Neural progenitor cell (in vitro differentiated cells): ENCODE results near the gene GABPB2. TPM values are rescaled to one million over a fixed set of nuclear protein-coding genes. Genes with fewer than 3 reads are reported as not detected.
"Not testable (repeated sequence)": the region's sequence is repeated elsewhere in the genome, so short reads cannot be mapped to it uniquely, and the experiment has no call there.

Source experiments
- DNase-seq: peaks from one replicate; pipeline ENCODE4 v3.0.0-alpha.2; 2016; ENCODE audit warnings: low spot score
- H2AFZ ChIP-seq: fragments of 200-600 bp; sonication (generic); replicated peaks from 2 replicates; pipeline ENCODE4 v1.6.1; 2016; ENCODE audit warnings: antibody characterized with exemption
- H3F3A ChIP-seq: fragments of 200-600 bp; sonication (generic); 2 replicates; pipeline ENCODE4 v1.6.1; 2016; ENCODE audit warnings: antibody characterized with exemption, low read depth
- H3K27ac ChIP-seq: fragments of 200-600 bp; sonication (generic); 2 replicates; pipeline ENCODE4 v1.5.1; 2016; ENCODE audit warnings: mild to moderate bottlenecking
- H3K27me3 ChIP-seq: fragments of 200-600 bp; sonication (generic); 2 replicates; pipeline ENCODE4 v1.6.1; 2016; ENCODE audit warnings: mild to moderate bottlenecking, moderate library complexity
- H3K36me3 ChIP-seq: fragments of 200-600 bp; sonication (generic); 2 replicates; pipeline ENCODE4 v1.5.1; 2016
- H3K4me1 ChIP-seq: fragments of 200-600 bp; sonication (generic); 2 replicates; pipeline ENCODE4 v1.6.1; 2016; ENCODE audit warnings: mixed run types
- H3K4me2 ChIP-seq: fragments of 200-600 bp; sonication (generic); 2 replicates; pipeline ENCODE4 v1.6.1; 2016
- H3K4me3 ChIP-seq: fragments of 200-600 bp; sonication (generic); 2 replicates; pipeline ENCODE4 v1.5.1; 2016
- H3K79me2 ChIP-seq: fragments of 200-600 bp; sonication (generic); 2 replicates; pipeline ENCODE4 v1.6.1; 2016; ENCODE audit warnings: low read depth
- H3K9ac ChIP-seq: fragments of 200-600 bp; sonication (generic); 2 replicates; pipeline ENCODE4 v1.6.1; 2016
- H3K9me3 ChIP-seq: fragments of 200-600 bp; sonication (generic); 2 replicates; pipeline ENCODE4 v1.5.1; 2016; ENCODE audit warnings: low read depth
- H4K20me1 ChIP-seq: fragments of 200-600 bp; sonication (generic); 2 replicates; pipeline ENCODE4 v1.6.1; 2016; ENCODE audit warnings: low read depth
- H3K27ac Mint-ChIP-seq: 3 replicates; pipeline ENCODE4 v1.8.0; 2021; ENCODE audit warnings: mixed read lengths
- H3K27me3 Mint-ChIP-seq: 2 replicates; pipeline ENCODE4 v1.8.0; 2022; ENCODE audit warnings: low read depth, mild to moderate bottlenecking, inconsistent platforms, moderate library complexity, mixed read lengths; ENCODE audit not compliant: insufficient read depth
- H3K36me3 Mint-ChIP-seq: 3 replicates; pipeline ENCODE4 v1.8.0; 2021; ENCODE audit warnings: mixed read lengths
- H3K4me1 Mint-ChIP-seq: 3 replicates; pipeline ENCODE4 v1.8.0; 2021; ENCODE audit warnings: mixed read lengths
- H3K4me3 Mint-ChIP-seq: 3 replicates; pipeline ENCODE4 v1.8.0; 2021; ENCODE audit warnings: mild to moderate bottlenecking, moderate library complexity, mixed read lengths
- H3K9me3 Mint-ChIP-seq: 3 replicates; pipeline ENCODE4 v1.8.0; 2020; ENCODE audit warnings: mixed read lengths
- EZH2 ChIP-seq: fragments of 200-600 bp; sonication (generic); IDR thresholded peaks from 2 replicates; pipeline ENCODE4 v1.6.1; 2017; ENCODE audit warnings: antibody characterized with exemption, mild to moderate bottlenecking, moderate library complexity
- EZH2phosphoT487 ChIP-seq: fragments of 200-600 bp; sonication (generic); IDR thresholded peaks from 2 replicates; pipeline ENCODE4 v1.6.1; 2017; ENCODE audit warnings: antibody characterized with exemption
- total RNA-seq: library from RNA; depleted of rRNA; stranded (reverse); fragments of >200 nt; gene quantifications from 2 replicates; pipeline ENCODE4 v1.2.3, GENCODE V29; 2015; ENCODE audit warnings: low replicate concordance
- TF ChIP-seq, protein P1 (sequence below): fragments of 200-600 bp; sonication (generic); IDR thresholded peaks from 2 replicates; pipeline ENCODE4 v1.5.1; 2017; ENCODE audit warnings: antibody characterized with exemption, mild to moderate bottlenecking

GABPB2 gene
- total RNA-seq, 1 donor from 2014 or later: 6.9 TPM

DNA sequence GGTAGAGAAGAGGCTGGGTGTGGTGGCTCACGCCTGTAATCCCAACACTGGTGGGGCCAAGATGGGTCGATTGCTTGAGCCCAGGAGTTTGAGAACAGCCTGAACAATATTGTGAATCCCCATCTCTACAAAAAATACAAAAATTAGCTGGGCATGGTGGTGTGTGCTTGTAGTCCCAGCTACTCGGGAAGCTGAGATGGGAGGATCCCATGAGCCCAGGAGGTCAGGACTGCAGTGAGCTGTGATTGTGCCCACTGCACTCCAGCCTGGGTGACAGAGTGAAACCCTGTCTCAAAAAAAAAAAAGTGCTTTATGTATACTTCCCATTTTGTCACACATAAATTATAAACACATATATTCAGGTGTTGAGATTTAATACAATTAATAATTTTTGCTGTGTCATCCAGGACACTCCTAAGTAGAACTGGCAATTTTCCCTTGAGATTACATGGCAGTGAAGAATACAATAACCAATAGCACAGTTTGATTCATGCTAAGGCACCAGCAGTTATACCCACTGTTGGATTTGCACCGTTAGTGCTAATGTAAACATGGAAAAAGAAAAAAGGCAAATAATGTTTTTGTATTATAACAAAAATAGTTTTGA is 15.5 kb downstream of the GABPB2 start:
- no peaks in the 10 kb centered on the region for H3K36me3 Mint-ChIP-seq
- no peaks in the 10 kb centered on the region for H3K4me1 ChIP-seq
- no peak overlapping the region for H3K27ac ChIP-seq
- no peaks in the 10 kb centered on the region for H3K4me1 Mint-ChIP-seq
- no peak overlapping the region for H2AFZ ChIP-seq
- no peak for DNase-seq
- no peak overlapping the region for H3K4me2 ChIP-seq
- no peaks in the 10 kb centered on the region for H3K27me3 Mint-ChIP-seq
- no peak overlapping the region for H3K4me3 Mint-ChIP-seq
- no peaks in the 10 kb centered on the region for H3K79me2 ChIP-seq
- H3K27me3 ChIP-seq: no peaks in the 10 kb centered on the region
- no peaks in the 10 kb centered on the region for H3K36me3 ChIP-seq
- H4K20me1 ChIP-seq: no peaks in the 10 kb centered on the region
- no peaks in the 10 kb centered on the region for H3K9me3 Mint-ChIP-seq
- no peaks in the 10 kb centered on the region for H3K9me3 ChIP-seq
- no peak overlapping the region for H3K9ac ChIP-seq
- TF ChIP-seq, protein P1, sequence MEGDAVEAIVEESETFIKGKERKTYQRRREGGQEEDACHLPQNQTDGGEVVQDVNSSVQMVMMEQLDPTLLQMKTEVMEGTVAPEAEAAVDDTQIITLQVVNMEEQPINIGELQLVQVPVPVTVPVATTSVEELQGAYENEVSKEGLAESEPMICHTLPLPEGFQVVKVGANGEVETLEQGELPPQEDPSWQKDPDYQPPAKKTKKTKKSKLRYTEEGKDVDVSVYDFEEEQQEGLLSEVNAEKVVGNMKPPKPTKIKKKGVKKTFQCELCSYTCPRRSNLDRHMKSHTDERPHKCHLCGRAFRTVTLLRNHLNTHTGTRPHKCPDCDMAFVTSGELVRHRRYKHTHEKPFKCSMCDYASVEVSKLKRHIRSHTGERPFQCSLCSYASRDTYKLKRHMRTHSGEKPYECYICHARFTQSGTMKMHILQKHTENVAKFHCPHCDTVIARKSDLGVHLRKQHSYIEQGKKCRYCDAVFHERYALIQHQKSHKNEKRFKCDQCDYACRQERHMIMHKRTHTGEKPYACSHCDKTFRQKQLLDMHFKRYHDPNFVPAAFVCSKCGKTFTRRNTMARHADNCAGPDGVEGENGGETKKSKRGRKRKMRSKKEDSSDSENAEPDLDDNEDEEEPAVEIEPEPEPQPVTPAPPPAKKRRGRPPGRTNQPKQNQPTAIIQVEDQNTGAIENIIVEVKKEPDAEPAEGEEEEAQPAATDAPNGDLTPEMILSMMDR: no peak
- no peak for TF ChIP-seq EZH2
- no peak for TF ChIP-seq EZH2phosphoT487
- no peak overlapping the region for H3K4me3 ChIP-seq
- H3K27ac Mint-ChIP-seq: no peak overlapping the region
- H3F3A ChIP-seq: no peaks in the 10 kb centered on the region

DNA sequence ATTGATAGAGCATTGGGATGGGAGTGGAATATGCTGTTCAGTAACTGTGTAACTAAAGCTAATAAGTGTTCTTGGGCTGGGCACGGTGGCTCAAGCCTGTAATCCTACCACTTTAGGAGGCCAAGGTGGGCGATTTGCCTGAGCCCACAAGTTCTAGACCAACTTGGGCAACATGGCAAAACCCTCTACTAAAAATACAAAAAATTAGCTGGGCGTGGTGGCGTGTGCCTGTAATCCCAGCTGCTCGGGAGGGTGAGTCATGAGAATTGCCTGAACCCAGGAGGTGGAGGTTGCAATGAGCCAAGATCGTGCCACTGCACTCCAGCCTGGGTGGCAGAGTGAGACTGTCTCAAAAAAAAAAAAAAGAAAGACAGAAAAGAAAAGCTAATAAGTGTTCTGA is 26.9 kb downstream of the GABPB2 start:
- H3K9ac ChIP-seq, H3K4me3 Mint-ChIP-seq, H3K27ac Mint-ChIP-seq, H3K4me1 ChIP-seq, H3K4me2 ChIP-seq, H3K4me1 Mint-ChIP-seq, H3K9me3 ChIP-seq, DNase-seq, H3K79me2 ChIP-seq, H2AFZ ChIP-seq, H3K36me3 ChIP-seq, H3F3A ChIP-seq, H3K36me3 Mint-ChIP-seq, H3K27me3 ChIP-seq, H3K27me3 Mint-ChIP-seq, H3K9me3 Mint-ChIP-seq, H3K27ac ChIP-seq, H3K4me3 ChIP-seq, H4K20me1 ChIP-seq: not testable (repeated sequence)

DNA sequence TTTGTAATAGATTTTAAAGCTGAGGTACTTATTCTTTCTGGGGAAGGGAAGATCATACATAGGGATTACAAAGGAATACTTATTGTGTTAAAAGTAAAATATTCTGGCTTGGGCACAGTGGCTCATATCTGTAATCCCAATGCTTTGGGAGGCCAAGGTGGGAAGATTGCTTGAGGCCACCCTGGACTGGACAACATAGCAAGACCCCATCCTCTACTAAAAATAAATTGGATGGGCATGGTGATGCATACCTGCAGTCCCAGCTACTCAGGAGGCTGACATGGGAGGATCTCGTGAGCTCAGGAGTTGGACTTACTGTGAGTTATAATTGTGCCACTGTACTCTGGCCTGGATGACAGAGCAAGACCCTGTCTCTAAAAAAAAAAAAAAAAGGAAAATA is 27.6 kb downstream of the GABPB2 start:
- Histone ChIP-seq H3K9me3 (no peaks in the 10 kb centered on the region), H3K9ac (no peak overlapping the region), H3K4me3 (no peak overlapping the region), H3F3A (no peaks in the 10 kb centered on the region), H4K20me1 (no peaks in the 10 kb centered on the region), H3K79me2 (no peaks in the 10 kb centered on the region), H3K27me3 (no peaks in the 10 kb centered on the region), H3K4me2 (no peak overlapping the region), H3K27ac (no peak overlapping the region), H2AFZ (no peak overlapping the region), H3K4me1 (no peaks in the 10 kb centered on the region), H3K36me3 (no peaks in the 10 kb centered on the region)
- H3K27me3 Mint-ChIP-seq: no peaks in the 10 kb centered on the region
- H3K4me1 Mint-ChIP-seq: no peaks in the 10 kb centered on the region
- DNase-seq: no peak
- TF ChIP-seq, protein P1: no peak
- TF ChIP-seq EZH2 (no peak), EZH2phosphoT487 (no peak)
- no peak overlapping the region for H3K27ac Mint-ChIP-seq
- no peak overlapping the region for H3K4me3 Mint-ChIP-seq
- H3K36me3 Mint-ChIP-seq: no peaks in the 10 kb centered on the region
- no peaks in the 10 kb centered on the region for H3K9me3 Mint-ChIP-seq

DNA sequence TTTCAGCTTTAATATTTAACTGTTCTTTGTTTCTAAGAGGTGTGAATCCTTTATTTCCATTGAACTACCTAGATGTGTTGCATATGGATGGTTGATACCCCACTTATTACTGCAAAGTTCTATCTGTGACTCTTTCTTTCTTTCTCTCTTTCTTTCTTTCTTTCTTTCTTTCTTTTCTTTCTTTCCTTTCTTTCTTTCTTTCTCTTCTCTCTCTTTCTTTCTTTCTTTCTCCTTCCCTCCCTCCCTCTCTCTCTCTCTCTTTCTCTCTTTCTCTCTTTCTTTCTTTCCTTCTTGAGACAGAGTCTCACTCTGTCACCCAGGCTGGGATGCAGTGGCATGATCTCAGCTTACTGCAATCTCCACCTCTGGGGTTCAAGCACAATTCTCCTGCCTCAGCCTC is 34.1 kb downstream of the GABPB2 start:
- Histone ChIP-seq H2AFZ (no peak overlapping the region), H3K9me3 (no peaks in the 10 kb centered on the region), H3K36me3 (no peaks in the 10 kb centered on the region), H3K27ac (no peak overlapping the region), H4K20me1 (no peaks in the 10 kb centered on the region), H3F3A (no peaks in the 10 kb centered on the region), H3K27me3 (no peaks in the 10 kb centered on the region), H3K4me1 (no peaks in the 10 kb centered on the region), H3K79me2 (no peaks in the 10 kb centered on the region), H3K4me3 (no peak overlapping the region), H3K4me2 (no peak overlapping the region), H3K9ac (no peak overlapping the region)
- TF ChIP-seq EZH2phosphoT487 (no peak), EZH2 (no peak)
- TF ChIP-seq, protein P1: no peak
- no peak for DNase-seq
- Mint-ChIP-seq H3K27me3 (no peaks in the 10 kb centered on the region), H3K36me3 (no peaks in the 10 kb centered on the region), H3K9me3 (no peaks in the 10 kb centered on the region), H3K4me1 (peaks cover 11% of the 10 kb centered on the region), H3K27ac (no peak overlapping the region), H3K4me3 (no peak overlapping the region)
